Glutamatergic neuron (in vitro differentiated cells): ENCODE data around the gene GALNT13. TPM values are rescaled to one million over a fixed set of nuclear protein-coding genes. Genes with fewer than 3 reads are reported as not detected.
"Not testable (repeated sequence)": the region's sequence is repeated elsewhere in the genome, so short reads cannot be mapped to it uniquely, and the experiment has no call there.

Source experiments
- DNase-seq: peaks from one replicate; pipeline ENCODE4 v3.0.0; 2022
- H3K27ac Mint-ChIP-seq: one replicate; pipeline ENCODE4 v1.8.0; 2020; ENCODE audit warnings: mild to moderate bottlenecking, mixed read lengths, inconsistent platforms; ENCODE audit not compliant: unreplicated experiment
- H3K27me3 Mint-ChIP-seq: one replicate; pipeline ENCODE4 v1.8.0; 2020; ENCODE audit warnings: mild to moderate bottlenecking, moderate library complexity, mixed read lengths, inconsistent platforms; ENCODE audit not compliant: unreplicated experiment
- H3K36me3 Mint-ChIP-seq: one replicate; pipeline ENCODE4 v1.8.0; 2020; ENCODE audit warnings: mild to moderate bottlenecking, mixed read lengths, inconsistent platforms; ENCODE audit not compliant: unreplicated experiment
- H3K4me1 Mint-ChIP-seq: one replicate; pipeline ENCODE4 v1.8.0; 2020; ENCODE audit warnings: mild to moderate bottlenecking, low read depth, mixed read lengths, inconsistent platforms; ENCODE audit not compliant: unreplicated experiment
- H3K4me3 Mint-ChIP-seq: one replicate; pipeline ENCODE4 v1.8.0; 2020; ENCODE audit warnings: mild to moderate bottlenecking, mixed read lengths, inconsistent platforms; ENCODE audit not compliant: unreplicated experiment
- H3K9me3 Mint-ChIP-seq: one replicate; pipeline ENCODE4 v1.8.0; 2020; ENCODE audit warnings: mild to moderate bottlenecking, moderate library complexity, mixed read lengths, inconsistent platforms; ENCODE audit not compliant: unreplicated experiment
- total RNA-seq: library from RNA; stranded (reverse); fragmentation: NEBNext Ultra II Directional; extraction: Animal tissue kit (Norgen Biotek cat#: 25700); gene quantifications from one replicate; pipeline ENCODE4 v1.2.1, GENCODE V29; 2021; ENCODE audit not compliant: unreplicated experiment
- TF ChIP-seq, protein P1 (sequence below): fragments of 200-600 bp; sonication (generic); IDR thresholded peaks from one replicate; pipeline ENCODE4 v1.5.0; 2021; ENCODE audit not compliant: partially characterized antibody, unreplicated experiment

The GALNT13 gene
- total RNA-seq, 1 donor from 2014 or later: 5.5 TPM

DNA sequence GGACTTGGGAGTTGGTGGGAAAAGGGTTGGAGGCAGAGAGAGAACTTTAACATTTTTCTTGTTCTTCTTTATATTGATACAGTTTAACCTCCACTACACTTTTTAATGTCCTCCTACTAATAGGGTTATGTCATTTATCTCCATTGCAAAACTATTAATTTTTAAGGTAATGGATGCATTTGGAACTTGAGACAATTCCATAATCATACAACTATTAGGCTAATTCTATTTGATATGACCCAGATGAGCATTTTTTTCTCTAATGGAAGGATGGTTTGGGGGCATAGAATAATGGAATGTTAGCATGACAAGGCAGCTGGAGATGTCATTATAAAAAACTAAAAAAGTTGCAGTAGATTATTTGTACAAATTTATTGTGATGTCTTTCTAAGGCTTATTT lies 587.6 kb downstream of the GALNT13 start:
- Mint-ChIP-seq H3K27ac (no peak overlapping the region), H3K4me3 (no peak overlapping the region), H3K36me3 (no peaks in the 10 kb centered on the region), H3K9me3 (no peaks in the 10 kb centered on the region), H3K4me1 (no peaks in the 10 kb centered on the region), H3K27me3 (no peaks in the 10 kb centered on the region)
- TF ChIP-seq, protein P1, sequence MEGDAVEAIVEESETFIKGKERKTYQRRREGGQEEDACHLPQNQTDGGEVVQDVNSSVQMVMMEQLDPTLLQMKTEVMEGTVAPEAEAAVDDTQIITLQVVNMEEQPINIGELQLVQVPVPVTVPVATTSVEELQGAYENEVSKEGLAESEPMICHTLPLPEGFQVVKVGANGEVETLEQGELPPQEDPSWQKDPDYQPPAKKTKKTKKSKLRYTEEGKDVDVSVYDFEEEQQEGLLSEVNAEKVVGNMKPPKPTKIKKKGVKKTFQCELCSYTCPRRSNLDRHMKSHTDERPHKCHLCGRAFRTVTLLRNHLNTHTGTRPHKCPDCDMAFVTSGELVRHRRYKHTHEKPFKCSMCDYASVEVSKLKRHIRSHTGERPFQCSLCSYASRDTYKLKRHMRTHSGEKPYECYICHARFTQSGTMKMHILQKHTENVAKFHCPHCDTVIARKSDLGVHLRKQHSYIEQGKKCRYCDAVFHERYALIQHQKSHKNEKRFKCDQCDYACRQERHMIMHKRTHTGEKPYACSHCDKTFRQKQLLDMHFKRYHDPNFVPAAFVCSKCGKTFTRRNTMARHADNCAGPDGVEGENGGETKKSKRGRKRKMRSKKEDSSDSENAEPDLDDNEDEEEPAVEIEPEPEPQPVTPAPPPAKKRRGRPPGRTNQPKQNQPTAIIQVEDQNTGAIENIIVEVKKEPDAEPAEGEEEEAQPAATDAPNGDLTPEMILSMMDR: no peak
- no peak for DNase-seq

DNA sequence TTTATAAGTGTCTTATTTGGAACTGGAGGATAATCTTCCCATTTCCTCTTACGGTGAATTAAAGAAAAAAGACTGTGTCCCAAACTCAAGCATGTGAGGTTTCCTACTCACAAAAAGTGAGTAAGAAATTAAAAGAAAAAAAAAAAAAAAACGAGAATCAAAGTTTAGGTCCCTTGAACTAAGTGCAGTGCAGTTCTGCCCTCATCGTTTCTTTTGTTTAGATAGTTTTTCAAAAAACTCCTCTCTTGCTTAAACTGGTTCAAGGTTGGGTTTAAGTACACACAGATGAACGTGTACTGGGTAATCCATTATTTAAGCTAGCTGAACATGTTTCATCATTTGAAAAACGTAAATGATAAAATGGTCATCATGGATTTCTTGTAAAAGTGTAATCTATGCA lies 590.9 kb downstream of the GALNT13 start:
- no peaks in the 10 kb centered on the region for H3K36me3 Mint-ChIP-seq
- no peak for DNase-seq
- H3K9me3 Mint-ChIP-seq: no peaks in the 10 kb centered on the region
- peaks cover 2% of the 10 kb centered on the region for H3K27me3 Mint-ChIP-seq
- no peak overlapping the region for H3K4me3 Mint-ChIP-seq
- no peaks in the 10 kb centered on the region for H3K4me1 Mint-ChIP-seq
- no peak overlapping the region for H3K27ac Mint-ChIP-seq
- TF ChIP-seq, protein P1: no peak

DNA sequence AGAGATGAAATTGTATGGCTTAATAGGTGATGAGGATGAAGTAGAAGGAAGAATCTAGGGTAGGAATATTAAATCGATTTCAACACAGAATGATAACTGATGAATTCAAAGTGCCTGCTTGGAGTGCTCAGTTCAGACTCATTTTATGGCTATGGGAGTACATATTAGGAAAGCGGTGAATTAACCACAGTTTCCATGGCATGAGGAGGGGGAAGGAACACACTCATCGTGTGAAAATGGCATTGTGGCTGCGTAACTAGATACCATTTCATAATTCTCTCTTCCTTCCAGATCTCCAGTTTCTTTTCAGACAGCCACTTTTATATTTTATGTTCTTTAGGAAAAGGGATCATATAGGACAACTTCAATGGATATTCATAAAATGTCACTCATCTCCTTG lies 594.5 kb downstream of the GALNT13 start:
- H3K9me3 Mint-ChIP-seq: no peaks in the 10 kb centered on the region
- H3K27me3 Mint-ChIP-seq: peaks cover 2% of the 10 kb centered on the region
- no peaks in the 10 kb centered on the region for H3K36me3 Mint-ChIP-seq
- no peak for DNase-seq
- no peak overlapping the region for H3K4me3 Mint-ChIP-seq
- H3K27ac Mint-ChIP-seq: no peak overlapping the region
- TF ChIP-seq, protein P1: no peak
- no peaks in the 10 kb centered on the region for H3K4me1 Mint-ChIP-seq

DNA sequence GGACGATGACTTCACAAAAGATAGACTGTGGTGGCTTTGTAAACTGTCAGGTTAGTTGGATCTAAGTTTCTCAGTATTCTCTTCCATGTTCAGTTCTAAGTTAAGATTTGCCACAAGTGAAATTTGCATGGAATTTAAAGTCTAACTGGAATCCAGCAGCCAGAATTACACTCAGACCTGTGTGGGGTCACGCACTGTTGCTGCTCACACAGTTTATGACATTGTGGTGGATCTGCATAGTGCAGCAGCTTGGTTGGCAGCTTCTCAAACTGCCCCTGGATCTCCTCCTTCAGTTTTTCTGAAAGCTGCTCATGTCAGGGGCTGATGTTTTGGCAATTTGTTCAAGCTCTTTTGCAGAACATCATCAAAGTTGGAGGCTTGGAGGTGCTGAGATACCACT lies 598.7 kb downstream of the GALNT13 start:
- DNase-seq: no peak
- no peaks in the 10 kb centered on the region for H3K4me1 Mint-ChIP-seq
- H3K27me3 Mint-ChIP-seq: peaks cover 3% of the 10 kb centered on the region
- H3K9me3 Mint-ChIP-seq: no peaks in the 10 kb centered on the region
- H3K4me3 Mint-ChIP-seq: no peak overlapping the region
- TF ChIP-seq, protein P1: no peak
- no peaks in the 10 kb centered on the region for H3K36me3 Mint-ChIP-seq
- H3K27ac Mint-ChIP-seq: no peak overlapping the region

DNA sequence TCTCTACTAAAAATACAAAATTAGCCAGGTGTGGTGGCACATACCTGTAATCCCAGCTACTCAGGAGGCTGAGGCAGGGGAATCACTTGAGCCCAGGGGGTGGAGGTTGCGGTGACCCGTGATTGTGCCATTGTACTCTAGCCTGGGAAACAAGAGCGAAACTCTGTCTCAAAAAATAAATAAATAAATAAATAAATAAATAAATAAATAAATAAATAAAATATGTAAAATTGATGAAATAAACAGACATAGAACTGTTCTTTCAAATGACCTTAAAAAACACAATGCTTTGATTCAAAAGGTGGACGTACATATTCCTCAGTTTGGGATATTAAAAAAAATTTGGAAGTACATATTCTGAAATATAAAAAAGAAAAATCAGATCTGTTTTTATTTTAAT lies 599.8 kb downstream of the GALNT13 start:
- not testable (repeated sequence) for H3K9me3 Mint-ChIP-seq, H3K27me3 Mint-ChIP-seq, H3K4me1 Mint-ChIP-seq, DNase-seq, H3K4me3 Mint-ChIP-seq, H3K36me3 Mint-ChIP-seq, H3K27ac Mint-ChIP-seq

DNA sequence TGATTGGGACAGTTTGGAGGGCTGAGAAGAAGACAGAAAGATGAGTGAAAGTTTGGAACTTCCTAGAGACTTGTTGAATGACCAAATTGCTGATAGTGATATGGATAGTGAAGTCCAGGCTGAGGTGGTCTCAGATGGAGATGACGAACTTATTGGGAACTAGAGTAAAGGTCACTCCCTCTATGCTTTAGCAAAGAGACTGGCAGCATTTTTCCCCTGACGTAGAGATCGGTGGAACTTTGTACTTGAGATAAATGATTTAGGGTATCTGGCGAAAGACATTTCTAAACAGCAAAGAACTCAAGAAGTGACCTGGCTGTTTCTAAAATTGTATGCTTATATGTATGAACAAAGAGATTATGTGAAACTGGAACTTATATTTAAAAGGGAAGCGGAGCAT lies 605.6 kb downstream of the GALNT13 start:
- TF ChIP-seq, protein P1: no peak
- Mint-ChIP-seq H3K27ac (no peak overlapping the region), H3K36me3 (no peaks in the 10 kb centered on the region), H3K4me1 (no peaks in the 10 kb centered on the region), H3K9me3 (peaks cover 2% of the 10 kb centered on the region), H3K4me3 (no peak overlapping the region), H3K27me3 (peaks cover 4% of the 10 kb centered on the region)
- DNase-seq: no peak
